ENCODE results near the gene LAMTOR2.

The LAMTOR2 gene

DNA sequence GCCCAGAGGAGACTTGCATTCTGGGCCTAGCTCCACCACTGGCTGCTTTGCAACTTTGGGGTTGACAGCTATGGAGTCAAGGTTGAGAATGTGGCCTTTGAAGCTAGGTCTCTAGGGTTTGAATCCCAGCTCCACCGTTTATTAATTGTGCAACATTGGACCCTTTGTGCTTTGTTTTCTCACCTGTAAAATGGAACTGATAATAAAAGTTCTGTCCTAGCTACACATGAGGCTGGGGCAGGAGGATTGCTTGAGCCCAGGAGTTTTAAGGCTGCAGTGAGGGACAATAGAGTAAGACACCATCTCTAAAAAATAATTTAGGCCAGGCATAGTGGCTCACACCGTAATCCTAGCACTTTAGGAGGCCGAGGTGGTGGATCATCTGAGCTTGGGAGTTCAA is 44.7 kb downstream of the LAMTOR2 start:
- no peak for DNase-seq (ENCODE audit: low spot score)

DNA sequence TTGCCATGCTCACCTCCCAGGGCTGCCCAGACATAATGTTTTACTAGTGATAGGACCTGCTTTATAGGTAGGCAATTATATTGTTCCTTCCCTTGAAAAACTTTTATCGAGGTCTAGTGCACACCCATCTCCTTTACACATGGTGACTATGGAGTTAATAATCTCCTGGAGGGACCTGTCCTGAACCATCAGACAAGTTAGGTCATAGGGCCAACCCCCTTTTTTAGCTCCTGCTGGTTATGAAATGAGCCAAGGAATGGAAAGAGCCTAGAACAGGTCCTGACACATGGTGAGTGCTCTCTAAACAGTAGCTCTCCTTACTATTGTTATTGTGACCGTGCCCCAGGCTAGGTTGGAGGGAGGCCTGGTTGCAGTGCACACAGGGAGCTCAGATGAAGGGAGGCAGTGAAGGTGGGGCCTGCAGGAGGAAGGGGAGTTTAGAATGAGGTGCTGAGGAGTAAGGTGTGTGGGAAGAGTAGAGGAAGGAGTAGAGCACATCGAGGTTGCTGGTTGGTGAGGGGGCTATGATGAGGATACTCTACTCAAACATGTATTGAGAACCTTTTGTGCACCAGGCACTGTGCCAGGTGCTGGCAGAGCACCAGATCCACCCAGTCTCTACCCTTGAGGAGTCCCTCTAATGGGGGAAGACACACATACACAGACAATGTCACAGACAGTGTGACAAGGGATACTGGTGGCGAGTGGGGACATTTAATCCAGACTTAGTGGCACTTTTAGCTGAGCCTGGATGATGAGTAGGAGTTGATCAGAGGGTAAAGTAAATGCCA is 45.8 kb downstream of the LAMTOR2 start:
- DNase-seq (ENCODE audit: low spot score), result no peak

DNA sequence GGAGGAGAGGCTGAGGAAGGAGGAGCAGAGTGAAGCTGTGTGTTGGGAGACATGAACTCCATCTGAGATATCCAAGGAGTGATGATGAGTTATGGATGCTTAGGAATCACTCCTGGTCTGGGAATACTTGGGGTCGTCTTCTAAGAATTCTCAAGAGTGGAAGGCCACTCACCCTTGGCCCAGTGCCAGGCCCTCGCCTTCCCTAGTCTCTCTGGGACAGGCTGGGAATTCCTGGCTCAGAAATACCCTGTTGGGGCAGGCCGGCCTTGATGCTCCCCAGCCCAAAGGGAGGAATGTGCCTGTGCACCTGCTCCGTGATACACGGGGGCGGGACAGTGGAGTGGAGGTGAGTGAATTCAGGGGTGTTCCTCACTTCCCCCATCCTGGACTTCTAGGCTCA is 47.3 kb downstream of the LAMTOR2 start:
- no peak for DNase-seq (ENCODE audit: low spot score)

- DNase-seq (ENCODE audit: low spot score), result peak; percentile 45
These were observed 48.3 kb downstream of the LAMTOR2 start for GRCh38 chr1:156102633-156103511.

DNA sequence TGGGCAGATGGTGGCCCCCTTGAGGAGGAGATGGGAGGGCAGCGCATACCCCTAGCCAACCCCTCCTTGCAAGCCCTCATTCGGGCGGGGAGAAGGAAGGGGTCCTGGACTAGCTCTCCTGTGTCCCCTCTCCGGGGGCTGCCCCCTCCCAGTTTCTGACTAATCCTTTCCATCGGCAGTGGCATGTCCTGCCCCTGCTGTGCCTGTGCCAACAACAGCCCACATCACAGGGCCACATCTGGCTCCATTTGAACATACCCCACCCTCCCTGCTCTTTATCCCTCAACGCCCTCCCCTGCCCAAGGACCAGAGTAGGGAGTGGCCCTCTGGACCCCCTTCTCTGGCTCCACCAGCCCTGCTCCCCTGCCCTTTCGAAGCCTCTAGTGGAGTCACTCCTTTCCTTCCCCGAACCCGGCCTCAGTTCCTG is 49.0 kb downstream of the LAMTOR2 start:
- no peak for DNase-seq (ENCODE audit: low spot score)

- no peak for DNase-seq (ENCODE audit: low spot score)
These were observed 49.7 kb downstream of the LAMTOR2 start for GRCh38 chr1:156104065-156104810.

DNA sequence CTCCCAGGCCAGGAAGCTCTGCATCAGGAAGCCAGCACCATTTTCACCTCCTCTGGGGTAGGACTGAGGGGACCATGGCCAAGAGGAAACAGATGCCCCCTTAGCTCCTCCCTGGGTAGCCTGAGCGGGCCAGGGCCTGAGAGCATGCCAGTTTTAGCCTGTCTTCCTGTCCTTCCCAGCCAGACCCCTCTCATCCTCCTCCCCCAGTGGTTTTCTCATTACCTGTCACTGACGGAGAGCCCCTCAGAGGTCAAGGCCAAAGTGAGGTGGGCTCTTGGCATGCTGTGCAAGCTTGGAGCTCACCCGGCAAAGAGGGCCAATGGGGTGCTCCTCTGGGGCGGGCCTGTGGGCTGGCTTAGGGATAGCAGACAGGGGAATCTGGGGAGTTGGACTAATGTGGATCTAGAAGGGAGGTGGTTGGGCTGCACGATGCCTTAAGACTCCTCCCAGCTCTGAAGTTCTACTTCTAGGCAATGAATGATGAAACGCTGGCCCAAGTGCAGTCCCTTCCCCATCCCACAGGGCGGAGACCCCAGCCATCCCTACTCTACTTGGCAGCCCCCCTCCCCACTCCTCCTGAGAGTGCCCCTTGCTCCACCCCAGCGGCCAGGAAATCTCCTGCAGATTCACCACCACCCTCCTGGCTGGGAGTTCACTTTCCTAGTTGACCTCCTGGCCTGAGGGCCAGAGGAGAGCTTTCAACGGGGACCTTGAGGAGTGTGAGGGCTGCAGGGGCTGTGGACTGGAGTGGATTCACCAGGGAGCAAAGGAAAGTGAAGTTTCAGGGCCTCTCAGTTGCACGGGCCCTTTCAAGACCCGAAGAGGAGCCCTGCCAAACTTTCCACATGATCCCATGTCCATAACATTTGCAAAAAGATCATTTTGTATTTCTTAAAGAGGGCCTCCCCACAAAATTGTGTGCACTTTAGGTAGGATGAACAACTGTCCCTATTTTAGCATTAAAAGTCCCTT is 50.6 kb downstream of the LAMTOR2 start:
- DNase-seq (ENCODE audit: low spot score), result no peak

DNA sequence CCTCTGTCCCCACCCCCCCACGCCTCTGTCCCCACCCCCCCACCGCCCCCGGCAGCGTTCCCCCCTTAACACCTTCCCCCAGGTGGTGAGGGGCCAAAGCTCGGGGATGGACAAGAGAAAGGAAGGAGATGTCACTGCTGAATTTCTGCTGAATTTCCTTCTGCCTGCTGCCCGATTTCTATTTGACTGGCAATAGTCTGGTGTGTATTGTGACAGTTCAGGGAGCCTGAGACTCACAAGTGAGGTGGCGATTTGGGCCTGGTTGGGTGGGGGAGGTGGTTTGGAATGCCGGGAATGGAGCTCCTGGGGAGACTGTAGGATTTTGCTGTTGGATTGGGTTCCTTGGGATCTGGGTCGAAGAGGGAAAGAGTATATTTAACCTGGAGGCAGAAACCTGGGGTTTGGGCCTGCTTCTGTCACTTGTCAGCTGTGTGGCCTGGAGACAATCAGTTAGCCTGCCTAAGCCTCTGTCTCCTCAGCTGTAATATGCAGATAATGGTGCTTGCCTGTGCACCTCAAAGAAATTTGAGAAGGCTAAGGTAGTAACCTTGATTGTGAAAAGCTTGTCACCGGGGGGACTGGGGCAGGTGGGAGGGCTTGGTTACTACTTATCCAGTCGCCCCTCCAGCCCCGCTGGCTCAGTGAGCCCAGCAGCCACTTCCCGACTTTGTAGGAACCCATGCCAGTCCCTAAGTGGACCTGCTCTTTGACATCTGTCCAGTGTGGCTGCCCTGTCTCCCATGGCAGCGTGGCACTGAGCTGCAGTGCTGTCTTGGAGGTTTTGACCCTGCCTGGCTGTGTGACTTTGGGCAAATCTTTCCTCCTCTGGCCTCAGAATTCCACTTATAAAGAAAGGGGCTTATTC is 52.3 kb downstream of the LAMTOR2 start:
- DNase-seq (ENCODE audit: low spot score), result no peak

DNA sequence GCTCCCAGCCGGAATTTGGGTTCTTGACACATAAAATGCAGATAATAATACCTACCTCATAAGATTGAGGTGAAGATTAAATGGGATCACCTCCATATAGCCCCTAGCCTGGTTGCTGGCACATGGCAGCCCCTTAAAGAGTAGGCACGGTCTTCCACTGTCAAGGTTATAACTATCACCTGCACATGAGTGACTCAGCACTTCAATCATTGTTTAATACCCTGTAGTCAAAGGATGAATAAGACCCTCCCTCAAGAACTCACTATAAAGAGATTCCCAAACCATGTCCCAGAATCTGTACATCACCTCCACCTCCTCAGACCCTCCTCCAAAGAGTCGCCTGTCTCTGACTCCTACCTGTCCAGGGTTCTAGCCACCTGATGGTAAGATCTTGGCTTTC is 53.5 kb downstream of the LAMTOR2 start:
- no peak for DNase-seq (ENCODE audit: low spot score)

All from ecto neural progenitor cell (in vitro differentiated cells).